OCI-LY1 (cell line): Measurements from ENCODE around the gene CDC42BPA.

Experiments
- CTCF ChIP-seq: fragments of 200-600 bp; sonication (generic), shearing (Covaris generic); IDR thresholded peaks from 2 replicates; pipeline ENCODE4 v1.5.1; 2017; ENCODE audit warnings: mild to moderate bottlenecking, antibody characterized with exemption, low read length, moderate library complexity, mixed read lengths
- EZH2 ChIP-seq: fragments of 200-600 bp; sonication (generic), shearing (Covaris generic); IDR thresholded peaks from 2 replicates; pipeline ENCODE4 v1.8.0; 2017; ENCODE audit warnings: borderline replicate concordance, mixed run types, mild to moderate bottlenecking, antibody characterized with exemption, low read length, moderate library complexity, mixed read lengths

GRCh38 chr1:226982451-226983177, 335.7 kb downstream of the CDC42BPA start:
- TF ChIP-seq CTCF (no peak), EZH2 (no peak)
